IMR-90 (cell line): Measurements from ENCODE around the gene LRP6. TPM values are rescaled to one million over a fixed set of nuclear protein-coding genes. Genes with fewer than 3 reads are reported as not detected.

Experiments used
- ATAC-seq: fragments of 200-7000 bp; cut with Tn5 transposase; 2 replicates; pipeline ENCODE4 v1.9.1; 2020; ENCODE audit warnings: low read depth, mild to moderate bottlenecking, moderate library complexity
- BruUV-seq: library from RNA; stranded (reverse); fragments of 400-500 nt; replicated peaks from 2 replicates; lab custom pipeline; 2021; lab: Mats Ljungman, UMichigan
- CTCF ChIA-PET: fragments of 300-600 bp; formaldehyde crosslinking; extraction: SDS; loops from one replicate; lab custom pipeline; 2021; ENCODE audit warnings: antibody characterized with exemption; lab: Yijun Ruan, JAX
- POLR2A ChIA-PET: fragments of 300-600 bp; sonication (Branson Sonifier 250); formaldehyde crosslinking; loops from one replicate; lab custom pipeline; 2022; ENCODE audit warnings: antibody characterized with exemption; ENCODE audit not compliant: unreplicated experiment; lab: Charles Lee
- DNase-seq: peaks from one replicate; pipeline ENCODE4 v3.0.0; 2013
- H2AFZ ChIP-seq: replicated peaks from 2 replicates; pipeline ENCODE3; 2013; ENCODE audit warnings: low read length, mild to moderate bottlenecking; ENCODE audit not compliant: poor library complexity
- H2AK5ac ChIP-seq: 2 replicates; pipeline ENCODE4 v1.6.1; 2013; ENCODE audit warnings: low read depth, low read length, inconsistent platforms
- H2AK9ac ChIP-seq: replicated peaks from 2 replicates; pipeline ENCODE3; 2013; ENCODE audit warnings: mild to moderate bottlenecking, low read depth, low read length, moderate library complexity; ENCODE audit not compliant: poor library complexity
- H2BK120ac ChIP-seq: 2 replicates; pipeline ENCODE4 v1.6.1; 2013; ENCODE audit warnings: low read depth, low read length, inconsistent platforms
- H2BK15ac ChIP-seq: 3 replicates; pipeline ENCODE4 v1.6.1; 2013; ENCODE audit warnings: low read depth, low read length, inconsistent platforms
- H2BK20ac ChIP-seq: 2 replicates; pipeline ENCODE4 v1.6.1; 2013; ENCODE audit warnings: low read depth, mild to moderate bottlenecking, inconsistent platforms, low read length, moderate library complexity
- H2BK5ac ChIP-seq: 2 replicates; pipeline ENCODE4 v1.6.1; 2013; ENCODE audit warnings: mild to moderate bottlenecking, low read depth, low read length, inconsistent platforms; ENCODE audit not compliant: poor library complexity, severe bottlenecking
- H3K14ac ChIP-seq: replicated peaks from 2 replicates; pipeline ENCODE4 v1.6.1; 2013; ENCODE audit warnings: low read depth, low read length, inconsistent platforms
- H3K18ac ChIP-seq: 2 replicates; pipeline ENCODE4 v1.6.1; 2013; ENCODE audit warnings: low read depth, low read length, control low read depth
- H3K23ac ChIP-seq: 2 replicates; pipeline ENCODE4 v1.6.1; 2013; ENCODE audit warnings: low read depth, low read length, inconsistent platforms
- H3K27ac ChIP-seq: 2 replicates; pipeline ENCODE4 v1.5.1; 2013; ENCODE audit warnings: mild to moderate bottlenecking, control low read depth, low read length; ENCODE audit not compliant: insufficient read depth
- H3K27me3 ChIP-seq: 2 replicates; pipeline ENCODE4 v1.6.1; 2013; ENCODE audit warnings: low read length; ENCODE audit not compliant: control insufficient read depth, insufficient read depth
- H3K36me3 ChIP-seq: 2 replicates; pipeline ENCODE4 v1.6.1; 2013; ENCODE audit warnings: low read length, mixed read lengths; ENCODE audit not compliant: control insufficient read depth, insufficient read depth
- H3K4ac ChIP-seq: 2 replicates; pipeline ENCODE4 v1.6.1; 2013; ENCODE audit warnings: low read depth, low read length, inconsistent platforms
- H3K4me1 ChIP-seq: 2 replicates; pipeline ENCODE4 v1.6.1; 2013; ENCODE audit warnings: low read length, mixed read lengths; ENCODE audit not compliant: control insufficient read depth, insufficient read depth
- H3K4me2 ChIP-seq: 2 replicates; pipeline ENCODE4 v1.6.1; 2013; ENCODE audit warnings: low read depth, mild to moderate bottlenecking, control low read depth, low read length, moderate library complexity
- H3K4me3 ChIP-seq: 2 replicates; pipeline ENCODE4 v1.5.1; 2013; ENCODE audit warnings: low read depth, mild to moderate bottlenecking, control low read depth, low read length, moderate library complexity; ENCODE audit not compliant: insufficient read depth
- H3K56ac ChIP-seq: 2 replicates; pipeline ENCODE4 v1.6.1; 2013; ENCODE audit warnings: low read length, inconsistent platforms; ENCODE audit not compliant: insufficient read depth; ENCODE audit errors: extremely low read depth
- H3K79me1 ChIP-seq, 2 experiments: 2 replicates each; pipeline ENCODE4 v1.6.1; 2013; ENCODE audit warnings: low read length in 2 of 2, inconsistent platforms in 1 of 2, low read depth in 1 of 2
- H3K9ac ChIP-seq: 2 replicates; pipeline ENCODE4 v1.6.1; 2013; ENCODE audit warnings: low read depth, low read length, control low read depth
- H3K9me1 ChIP-seq: 2 replicates; pipeline ENCODE4 v1.6.1; 2013; ENCODE audit warnings: low read length, inconsistent platforms; ENCODE audit not compliant: insufficient read depth
- H3K9me3 ChIP-seq: 2 replicates; pipeline ENCODE4 v1.6.1; 2013; ENCODE audit warnings: low read length; ENCODE audit not compliant: control insufficient read depth, insufficient read depth
- H4K20me1 ChIP-seq: 2 replicates; pipeline ENCODE4 v1.6.1; 2013; ENCODE audit warnings: low read length, inconsistent platforms; ENCODE audit not compliant: insufficient read depth
- H4K5ac ChIP-seq: 2 replicates; pipeline ENCODE4 v1.6.1; 2013; ENCODE audit warnings: mild to moderate bottlenecking, low read depth, low read length, control low read depth
- H4K8ac ChIP-seq, 2 experiments: 2 replicates each; pipeline ENCODE4 v1.6.1; 2013; ENCODE audit warnings: low read depth in 2 of 2, low read length in 2 of 2, control low read depth in 1 of 2, inconsistent platforms in 1 of 2
- H4K91ac ChIP-seq: 2 replicates; pipeline ENCODE4 v1.6.1; 2013; ENCODE audit warnings: low read depth, low read length, inconsistent platforms; ENCODE audit not compliant: insufficient read depth
- CHD1 ChIP-seq: IDR thresholded peaks from 2 replicates; pipeline ENCODE4 v1.6.1; 2012; ENCODE audit warnings: low read depth, low read length, improper control_type of control experiment
- ELK1 ChIP-seq: fragments of 150-350 bp; IDR thresholded peaks from 2 replicates; pipeline ENCODE4 v1.6.1; 2016; ENCODE audit warnings: low read depth, mild to moderate bottlenecking, low read length, moderate library complexity, borderline replicate concordance
- NFE2L2 ChIP-seq: fragments of 150-350 bp; IDR thresholded peaks from 2 replicates; pipeline ENCODE4 v1.6.1; 2016; ENCODE audit warnings: low read depth, mild to moderate bottlenecking, low read length
- POLR2A ChIP-seq: IDR thresholded peaks from 2 replicates; pipeline ENCODE4 v1.6.1; 2012; ENCODE audit warnings: mild to moderate bottlenecking, low read depth, low read length
- RCOR1 ChIP-seq: IDR thresholded peaks from 2 replicates; pipeline ENCODE4 v1.6.1; 2012; ENCODE audit warnings: mild to moderate bottlenecking, low read length, improper control_type of control experiment; ENCODE audit not compliant: insufficient replicate concordance
- WGBS, 2 experiments: methylation state at CpG; one replicate each; pipeline versions ENCODE4 v1.1.5 to v1.1.7; 2013; ENCODE audit warnings: missing lambda C conversion rate in 2 of 2; ENCODE audit not compliant: insufficient read length in 1 of 2; ENCODE audit errors: extremely low coverage in 2 of 2; 5-methylcytosine and 5-hydroxymethylcytosine counted together
- dilution Hi-C: fragments of 300-500 bp; cut with HindIII; formaldehyde crosslinking; loops from one replicate; pipeline ENCODE4 v1.14.3; 2018; ENCODE audit warnings: low sequenced_read_pairs; ENCODE audit not compliant: unreplicated experiment
- in situ Hi-C: fragments of 300-500 bp; cut with MboI; formaldehyde crosslinking; loops from 3 replicates; pipeline ENCODE4 v1.14.3; 2019; ENCODE audit warnings: low sequenced_read_pairs, inconsistent platforms, mixed read lengths
- intact Hi-C: fragments of 100-400 bp; cut with micrococcal nuclease; formaldehyde crosslinking; loops from 2 replicates; pipeline ENCODE4 v1.10.0; 2022
- polyA plus RNA-seq, 3 experiments: library from polyadenylated mRNA; depleted of rRNA; stranded (reverse); fragments of >200 nt; gene quantifications; 2 replicates each; pipeline ENCODE4 v1.2.3, GENCODE V29; 2012; ENCODE audit warnings: low replicate concordance in 1 of 3
- total RNA-seq: library from RNA; depleted of rRNA; stranded (reverse); fragments of >200 nt; gene quantifications from 2 replicates; pipeline ENCODE4 v1.2.3, GENCODE V29; 2012

LRP6 gene
- total and polyA plus RNA-seq, 2 of the 4 experiments (the other 2 are of a cell fraction), result 14.2 to 32.1 TPM

DNA sequence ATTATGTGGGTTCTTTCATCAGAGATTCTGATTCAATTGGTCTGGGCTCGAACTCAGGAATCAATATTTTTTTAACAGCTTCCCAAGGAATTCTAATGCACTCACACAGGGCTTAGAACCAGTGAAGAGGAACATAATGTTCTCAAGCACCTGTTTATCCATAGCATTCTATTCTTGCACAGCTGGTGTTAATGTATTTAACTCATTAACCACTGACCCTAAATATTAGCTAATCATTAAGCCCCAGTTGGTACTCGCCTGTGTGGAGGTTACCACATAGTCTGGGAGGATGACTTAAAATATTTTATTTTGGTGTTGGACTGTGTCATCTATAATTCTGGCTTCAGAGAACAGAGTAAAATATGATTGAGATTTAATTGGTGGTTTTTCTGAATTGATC, 45.3 kb downstream of the LRP6 start:
- CTCF ChIA-PET, result no interaction called here
- H2BK5ac ChIP-seq, result no peak overlapping the region
- no peak overlapping the region for H2BK120ac ChIP-seq
- no peak overlapping the region for H3K56ac ChIP-seq
- H3K4ac ChIP-seq, result no peak overlapping the region
- no peaks in the 10 kb centered on the region for H3K27me3 ChIP-seq
- H4K20me1 ChIP-seq, result peaks cover 54% of the 10 kb centered on the region; the same call in 1 of the 2 replicates
- H2BK20ac ChIP-seq, result no peak overlapping the region
- no peak overlapping the region for H3K4me2 ChIP-seq
- no TSS peak for BruUV-seq
- no peak overlapping the region for H2BK15ac ChIP-seq
- peaks cover 3% of the 10 kb centered on the region for H3K9me3 ChIP-seq
- in situ Hi-C loops (no loop called here), dilution Hi-C loops (no loop called here), intact Hi-C loops (no loop called here)
- no peak overlapping the region for H2AK5ac ChIP-seq
- H3K23ac ChIP-seq, result no peak overlapping the region
- H3K9ac ChIP-seq, result no peak overlapping the region
- no peak overlapping the region for H2AK9ac ChIP-seq
- peaks cover 11% of the 10 kb centered on the region for H3K4me1 ChIP-seq
- H3K4me3 ChIP-seq, result no peak overlapping the region
- H3K9me1 ChIP-seq, result peaks cover 3% of the 10 kb centered on the region; the same call in 1 of the 2 replicates
- H3K79me1 ChIP-seq, result peaks cover 35 to 75% of the 10 kb centered on the region in 2 experiments
- no peak overlapping the region for H2AFZ ChIP-seq
- H3K18ac ChIP-seq, result no peak overlapping the region
- no peak for DNase-seq
- WGBS, 2 experiments, result no CpG with 5 or more reads among the region's 2 CpGs
- no peak overlapping the region for H4K91ac ChIP-seq
- POLR2A ChIA-PET, result no interaction called here
- no peak overlapping the region for H3K14ac ChIP-seq
- no peak overlapping the region for H3K27ac ChIP-seq
- no peak for ATAC-seq
- no peaks in the 10 kb centered on the region for H3K36me3 ChIP-seq
- TF ChIP-seq CHD1 (no peak), POLR2A (no peak), NFE2L2 (no peak), ELK1 (no peak), RCOR1 (no peak)
- H4K5ac ChIP-seq, result no peak overlapping the region
- H4K8ac ChIP-seq, result no peak overlapping the region
